Right cardiac atrium (tissue), 5 donors: ENCODE measurements around the gene DNAH7. TPM values are rescaled to one million over a fixed set of nuclear protein-coding genes. Genes with fewer than 3 reads are reported as not detected.

Experiments
- ATAC-seq, 2 donors: fragments of 200-7000 bp; cut with Tn5 transposase; one replicate each; pipeline versions ENCODE4 v1.8.0 to v1.9.1; 2020; ENCODE audit warnings: moderate library complexity in 2 of 2, mild to moderate bottlenecking in 1 of 2
- DNase-seq, 3 donors: peaks; one replicate each; pipeline ENCODE4 v3.0.0-alpha.2; 2020
- H3K27ac ChIP-seq: one replicate; pipeline ENCODE4 v1.5.1; 2013; ENCODE audit warnings: mild to moderate bottlenecking, low read length, control low read depth, moderate library complexity
- H3K27me3 ChIP-seq: one replicate; pipeline ENCODE4 v1.6.1; 2013; ENCODE audit not compliant: control insufficient read depth, insufficient read depth
- H3K4me1 ChIP-seq: one replicate; pipeline ENCODE4 v1.6.1; 2013; ENCODE audit warnings: low read length; ENCODE audit not compliant: control insufficient read depth, insufficient read depth
- H3K4me3 ChIP-seq: one replicate; pipeline ENCODE4 v1.5.1; 2013; ENCODE audit warnings: low read length, control low read depth
- H3K9me3 ChIP-seq: one replicate; pipeline ENCODE4 v1.6.1; 2013; ENCODE audit warnings: low read length; ENCODE audit not compliant: control insufficient read depth
- WGBS: extraction: QIAGEN DNeasy Blood & Tissue Kit; methylation state at CpG from one replicate; pipeline ENCODE4 v1.1.7; 2013; 5-methylcytosine and 5-hydroxymethylcytosine counted together
- intact Hi-C, 4 donors: fragments of 100-400 bp; cut with DNase I; formaldehyde crosslinking; loops; one replicate each; pipeline versions ENCODE4 v1.11.0 to v1.14.0; 2022 to 2023
- polyA plus RNA-seq: library from polyadenylated mRNA; stranded (reverse); fragments of 200-250 nt; gene quantifications from one replicate; pipeline ENCODE4 v1.2.3, GENCODE V29; 2013
- total RNA-seq, 4 donors: library from RNA; stranded (reverse); fragmentation: NEBNext Ultra II Directional; extraction: Animal tissue kit (Norgen Biotek cat#: 25700); gene quantifications; one replicate each; pipeline ENCODE4 v1.2.1, GENCODE V29; 2021
- donor health status: healthy with polysubstance abuse.
- donor health status: DM: no; HTN: yes; CAD: no.
- donor health status: DM: no; HTN: no; CAD: no.
- donor health status: DM: no; HTN: yes; CAD: no; lungs with severe emphysema.
- donor health status: DM: yes; HTN: yes; CAD: no.

The DNAH7 gene
- total and polyA plus RNA-seq, 5 donors = 0.16 to 0.77 (median 0.48) TPM

- H3K4me1 ChIP-seq = no peaks in the 10 kb centered on the region
- DNase-seq (no peak), ATAC-seq (no peak)
- H3K4me3 ChIP-seq = no peak overlapping the region
- H3K9me3 ChIP-seq = no peaks in the 10 kb centered on the region
- H3K27me3 ChIP-seq = no peaks in the 10 kb centered on the region
- no peak overlapping the region for H3K27ac ChIP-seq
- intact Hi-C loops = no loop called here
Observed at GRCh38 chr2:195909926-195910325, 158.7 kb downstream of the DNAH7 start.

GRCh38 chr2:195907474-195907873 is 161.2 kb downstream of the DNAH7 start:
- no peak for ATAC-seq
- Histone ChIP-seq H3K27me3 (no peaks in the 10 kb centered on the region), H3K27ac (no peak overlapping the region), H3K4me1 (no peaks in the 10 kb centered on the region), H3K4me3 (no peak overlapping the region), H3K9me3 (no peaks in the 10 kb centered on the region)
- intact Hi-C loops = no loop called here
- 92% methylated on average over 5 of the region's 5 CpGs for WGBS
- DNase-seq = no peak

GRCh38 chr2:195903956-195904355 is 164.7 kb downstream of the DNAH7 start:
- intact Hi-C loops = no loop called here
- ATAC-seq = no peak
- H3K27me3 ChIP-seq = no peaks in the 10 kb centered on the region
- no peak overlapping the region for H3K27ac ChIP-seq
- DNase-seq = no peak
- WGBS = 85% methylated on average over 2 of the region's 2 CpGs
- H3K4me1 ChIP-seq = no peaks in the 10 kb centered on the region
- no peaks in the 10 kb centered on the region for H3K9me3 ChIP-seq
- no peak overlapping the region for H3K4me3 ChIP-seq

GRCh38 chr2:195902857-195903256 is 165.8 kb downstream of the DNAH7 start:
- no peak overlapping the region for H3K4me3 ChIP-seq
- ATAC-seq (no peak), DNase-seq (no peak)
- no peaks in the 10 kb centered on the region for H3K9me3 ChIP-seq
- H3K27ac ChIP-seq = no peak overlapping the region
- intact Hi-C loops = no loop called here
- no peaks in the 10 kb centered on the region for H3K4me1 ChIP-seq
- 72% methylated on average over 1 of the region's 1 CpG for WGBS
- no peaks in the 10 kb centered on the region for H3K27me3 ChIP-seq

GRCh38 chr2:195899226-195899625 is 169.4 kb downstream of the DNAH7 start:
- Histone ChIP-seq H3K9me3 (no peaks in the 10 kb centered on the region), H3K4me3 (no peak overlapping the region), H3K27me3 (no peaks in the 10 kb centered on the region), H3K27ac (no peak overlapping the region), H3K4me1 (no peaks in the 10 kb centered on the region)
- no peak for DNase-seq
- ATAC-seq = no peak
- intact Hi-C loops = no loop called here

- Histone ChIP-seq H3K4me1 (no peaks in the 10 kb centered on the region), H3K4me3 (no peak overlapping the region), H3K27me3 (no peaks in the 10 kb centered on the region), H3K9me3 (no peaks in the 10 kb centered on the region), H3K27ac (no peak overlapping the region)
- DNase-seq (peak; percentile 73 to 92 (median 89)), ATAC-seq (peak; percentile 67 to 86)
- intact Hi-C loops = no loop called here
- WGBS = 21% methylated on average over 9 of the region's 9 CpGs
Observed at GRCh38 chr2:195898505-195899191, 170.0 kb downstream of the DNAH7 start.

- Histone ChIP-seq H3K4me1 (no peaks in the 10 kb centered on the region), H3K27me3 (no peaks in the 10 kb centered on the region), H3K9me3 (no peaks in the 10 kb centered on the region), H3K4me3 (no peak overlapping the region), H3K27ac (no peak overlapping the region)
- no peak for ATAC-seq
- DNase-seq = no peak
- WGBS = 75% methylated on average over 2 of the region's 2 CpGs
- intact Hi-C loops = no loop called here
Observed at GRCh38 chr2:195891081-195891480, 177.6 kb downstream of the DNAH7 start.

- no peaks in the 10 kb centered on the region for H3K9me3 ChIP-seq
- H3K27ac ChIP-seq = no peak overlapping the region
- 82% methylated on average over 4 of the region's 4 CpGs for WGBS
- no peak overlapping the region for H3K4me3 ChIP-seq
- no peaks in the 10 kb centered on the region for H3K4me1 ChIP-seq
- intact Hi-C loops = no loop called here
- DNase-seq = no peak
- H3K27me3 ChIP-seq = no peaks in the 10 kb centered on the region
- no peak for ATAC-seq
Observed at GRCh38 chr2:195879153-195879552, 189.5 kb downstream of the DNAH7 start.

- Histone ChIP-seq H3K4me1 (no peaks in the 10 kb centered on the region), H3K27me3 (no peaks in the 10 kb centered on the region), H3K9me3 (no peaks in the 10 kb centered on the region), H3K27ac (no peak overlapping the region), H3K4me3 (no peak overlapping the region)
- 91% methylated on average over 4 of the region's 4 CpGs for WGBS
- DNase-seq (no peak), ATAC-seq (no peak)
- intact Hi-C loops = no loop called here
Observed at GRCh38 chr2:195871326-195871725, 197.3 kb downstream of the DNAH7 start.

- WGBS = 89% methylated on average over 6 of the region's 6 CpGs
- ATAC-seq = no peak
- intact Hi-C loops = no loop called here
Observed at GRCh38 chr2:195864316-195864715, 204.3 kb downstream of the DNAH7 start.

GRCh38 chr2:195863564-195863963 is 205.1 kb downstream of the DNAH7 start:
- Histone ChIP-seq H3K9me3 (no peaks in the 10 kb centered on the region), H3K27me3 (no peaks in the 10 kb centered on the region), H3K4me3 (no peak overlapping the region), H3K4me1 (no peaks in the 10 kb centered on the region), H3K27ac (no peak overlapping the region)
- 52% methylated on average over 4 of the region's 4 CpGs for WGBS
- DNase-seq = no peak
- peak in 1 of 2 donors; percentile 23 for ATAC-seq
- intact Hi-C loops = no loop called here

More at GRCh38 chr2:195864316-195864715, 204.3 kb downstream of the DNAH7 start:
- no peak for DNase-seq
- Histone ChIP-seq H3K27me3 (no peaks in the 10 kb centered on the region), H3K4me1 (no peaks in the 10 kb centered on the region), H3K27ac (no peak overlapping the region), H3K9me3 (no peaks in the 10 kb centered on the region), H3K4me3 (no peak overlapping the region)

- Histone ChIP-seq H3K4me1 (no peaks in the 10 kb centered on the region), H3K27ac (no peak overlapping the region), H3K9me3 (no peaks in the 10 kb centered on the region), H3K27me3 (no peaks in the 10 kb centered on the region), H3K4me3 (no peak overlapping the region)
- ATAC-seq (no peak), DNase-seq (no peak)
- intact Hi-C loops = no loop called here
- WGBS = 82% methylated on average over 3 of the region's 3 CpGs
Observed at GRCh38 chr2:195863121-195863520, 205.5 kb downstream of the DNAH7 start.
